GM12892 (cell line): Measurements from ENCODE around the gene ETS1.

ENCODE experiments used
- POLR2A ChIP-seq: IDR thresholded peaks from 2 replicates; pipeline ENCODE4 v1.6.1; 2011; ENCODE audit warnings: low read depth, low read length, control low read depth
- POLR2AphosphoS5 ChIP-seq: IDR thresholded peaks from 2 replicates; pipeline ENCODE4 v1.6.1; 2011; ENCODE audit warnings: low read depth, low read length, control low read depth
- TAF1 ChIP-seq: IDR thresholded peaks from 2 replicates; pipeline ENCODE4 v1.6.1; 2011; ENCODE audit warnings: low read depth, mild to moderate bottlenecking, control low read depth, low read length, borderline replicate concordance

DNA sequence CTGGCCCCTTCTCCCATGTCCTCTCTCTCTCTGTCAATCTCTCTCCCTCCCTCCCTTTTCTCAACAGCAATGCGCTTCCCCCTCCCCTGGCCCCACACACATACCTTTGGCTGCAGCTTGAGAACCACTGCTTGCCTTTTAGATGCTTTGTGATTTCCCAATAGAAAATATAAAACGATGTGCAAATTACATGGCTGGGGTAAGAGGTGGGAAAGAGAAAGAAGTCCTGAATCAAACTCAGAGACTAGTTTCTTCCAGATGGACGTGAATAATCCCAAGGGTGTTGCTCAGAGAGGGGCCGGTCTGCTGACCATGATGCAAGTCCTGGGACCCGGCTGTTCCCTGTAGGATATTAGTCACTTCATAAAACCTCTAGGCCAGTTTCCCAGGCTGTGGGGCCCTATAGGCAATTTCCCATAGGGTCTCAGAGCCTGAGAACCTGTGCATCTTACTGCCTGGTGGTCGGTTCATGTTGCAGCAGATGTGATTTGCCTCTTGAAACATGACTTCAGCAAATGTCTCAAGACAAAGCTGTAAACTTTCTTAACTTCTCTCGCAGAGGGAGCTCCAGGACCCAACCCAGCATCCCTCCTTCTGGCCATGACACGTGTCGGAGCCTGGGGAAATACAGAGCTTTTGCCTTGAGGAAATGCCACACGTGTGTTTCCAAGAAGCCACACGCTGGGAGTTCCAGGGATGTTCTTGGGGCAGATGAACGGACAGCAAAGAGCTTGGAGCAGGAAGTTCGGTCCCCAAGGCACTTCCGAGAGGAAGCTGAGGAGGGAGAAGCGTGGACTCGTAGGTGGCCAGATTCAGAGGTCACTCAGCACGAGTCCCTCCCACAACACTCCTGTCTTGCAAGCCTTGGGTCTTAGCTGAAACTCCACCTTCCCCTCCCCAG is 34.5 kb upstream of the ETS1 start:
- TF ChIP-seq POLR2A (no peak), TAF1 (no peak), POLR2AphosphoS5 (no peak)
